NT2/D1 (cell line): ENCODE data around the gene NPSR1.

Experiments
- SUZ12 ChIP-seq: IDR thresholded peaks from 2 replicates; pipeline ENCODE4 v1.6.1; 2011; ENCODE audit not compliant: insufficient read length, insufficient read depth; ENCODE audit errors: extremely low read depth
- YY1 ChIP-seq: IDR thresholded peaks from 2 replicates; pipeline ENCODE4 v1.6.1; 2011; ENCODE audit not compliant: insufficient read length, insufficient read depth
- ZNF274 ChIP-seq: IDR thresholded peaks from 2 replicates; pipeline ENCODE4 v1.6.1; 2011; ENCODE audit warnings: mild to moderate bottlenecking, low read depth, low read length

DNA sequence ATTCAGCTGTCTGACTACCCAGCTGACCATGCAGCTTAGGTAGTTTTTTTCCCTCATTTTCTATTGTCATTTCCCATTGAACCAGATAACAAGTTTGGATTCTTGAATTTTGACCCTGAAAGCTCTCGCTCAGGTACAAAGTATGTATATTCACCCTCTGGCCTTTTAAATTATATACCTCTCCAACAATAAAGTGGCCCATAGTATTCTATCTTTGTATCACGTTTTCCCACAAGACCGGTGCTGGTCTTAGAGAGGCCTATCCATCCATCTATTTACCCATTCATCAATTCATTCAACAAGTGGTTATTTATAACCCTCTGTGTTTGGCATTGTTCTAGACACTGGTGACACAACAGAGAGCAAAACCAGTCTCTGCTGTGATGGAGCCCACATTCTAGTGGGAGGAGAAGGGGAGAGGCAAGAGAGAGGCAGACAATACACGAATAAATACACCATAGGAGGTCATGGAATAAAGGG lies 35.2 kb upstream of the NPSR1 start:
- no peak for TF ChIP-seq YY1
- no peak for TF ChIP-seq ZNF274
- no peak for TF ChIP-seq SUZ12
